IMR-90 (cell line): ENCODE measurements around the gene RPL19. TPM values are rescaled to one million over a fixed set of nuclear protein-coding genes. Genes with fewer than 3 reads are reported as not detected.

Experiments used
- ATAC-seq: fragments of 200-7000 bp; cut with Tn5 transposase; 2 replicates; pipeline ENCODE4 v1.9.1; 2020; ENCODE audit warnings: low read depth, mild to moderate bottlenecking, moderate library complexity
- BruUV-seq: library from RNA; stranded (reverse); fragments of 400-500 nt; replicated peaks from 2 replicates; lab custom pipeline; 2021; lab: Mats Ljungman, UMichigan
- CTCF ChIA-PET: fragments of 300-600 bp; formaldehyde crosslinking; extraction: SDS; loops from one replicate; lab custom pipeline; 2021; ENCODE audit warnings: antibody characterized with exemption; lab: Yijun Ruan, JAX
- POLR2A ChIA-PET: fragments of 300-600 bp; sonication (Branson Sonifier 250); formaldehyde crosslinking; loops from one replicate; lab custom pipeline; 2022; ENCODE audit warnings: antibody characterized with exemption; ENCODE audit not compliant: unreplicated experiment; lab: Charles Lee
- DNase-seq: peaks from one replicate; pipeline ENCODE4 v3.0.0; 2013
- H2AFZ ChIP-seq: replicated peaks from 2 replicates; pipeline ENCODE3; 2013; ENCODE audit warnings: low read length, mild to moderate bottlenecking; ENCODE audit not compliant: poor library complexity
- H2AK5ac ChIP-seq: 2 replicates; pipeline ENCODE4 v1.6.1; 2013; ENCODE audit warnings: low read depth, low read length, inconsistent platforms
- H2AK9ac ChIP-seq: replicated peaks from 2 replicates; pipeline ENCODE3; 2013; ENCODE audit warnings: mild to moderate bottlenecking, low read depth, low read length, moderate library complexity; ENCODE audit not compliant: poor library complexity
- H2BK120ac ChIP-seq: 2 replicates; pipeline ENCODE4 v1.6.1; 2013; ENCODE audit warnings: low read depth, low read length, inconsistent platforms
- H2BK15ac ChIP-seq: 3 replicates; pipeline ENCODE4 v1.6.1; 2013; ENCODE audit warnings: low read depth, low read length, inconsistent platforms
- H2BK20ac ChIP-seq: 2 replicates; pipeline ENCODE4 v1.6.1; 2013; ENCODE audit warnings: low read depth, mild to moderate bottlenecking, inconsistent platforms, low read length, moderate library complexity
- H2BK5ac ChIP-seq: 2 replicates; pipeline ENCODE4 v1.6.1; 2013; ENCODE audit warnings: mild to moderate bottlenecking, low read depth, low read length, inconsistent platforms; ENCODE audit not compliant: poor library complexity, severe bottlenecking
- H3K14ac ChIP-seq: replicated peaks from 2 replicates; pipeline ENCODE4 v1.6.1; 2013; ENCODE audit warnings: low read depth, low read length, inconsistent platforms
- H3K18ac ChIP-seq: 2 replicates; pipeline ENCODE4 v1.6.1; 2013; ENCODE audit warnings: low read depth, low read length, control low read depth
- H3K23ac ChIP-seq: 2 replicates; pipeline ENCODE4 v1.6.1; 2013; ENCODE audit warnings: low read depth, low read length, inconsistent platforms
- H3K27ac ChIP-seq: 2 replicates; pipeline ENCODE4 v1.5.1; 2013; ENCODE audit warnings: mild to moderate bottlenecking, control low read depth, low read length; ENCODE audit not compliant: insufficient read depth
- H3K27me3 ChIP-seq: 2 replicates; pipeline ENCODE4 v1.6.1; 2013; ENCODE audit warnings: low read length; ENCODE audit not compliant: control insufficient read depth, insufficient read depth
- H3K36me3 ChIP-seq: 2 replicates; pipeline ENCODE4 v1.6.1; 2013; ENCODE audit warnings: low read length, mixed read lengths; ENCODE audit not compliant: control insufficient read depth, insufficient read depth
- H3K4ac ChIP-seq: 2 replicates; pipeline ENCODE4 v1.6.1; 2013; ENCODE audit warnings: low read depth, low read length, inconsistent platforms
- H3K4me1 ChIP-seq: 2 replicates; pipeline ENCODE4 v1.6.1; 2013; ENCODE audit warnings: low read length, mixed read lengths; ENCODE audit not compliant: control insufficient read depth, insufficient read depth
- H3K4me2 ChIP-seq: 2 replicates; pipeline ENCODE4 v1.6.1; 2013; ENCODE audit warnings: low read depth, mild to moderate bottlenecking, control low read depth, low read length, moderate library complexity
- H3K4me3 ChIP-seq: 2 replicates; pipeline ENCODE4 v1.5.1; 2013; ENCODE audit warnings: low read depth, mild to moderate bottlenecking, control low read depth, low read length, moderate library complexity; ENCODE audit not compliant: insufficient read depth
- H3K56ac ChIP-seq: 2 replicates; pipeline ENCODE4 v1.6.1; 2013; ENCODE audit warnings: low read length, inconsistent platforms; ENCODE audit not compliant: insufficient read depth; ENCODE audit errors: extremely low read depth
- H3K79me1 ChIP-seq, 2 experiments: 2 replicates each; pipeline ENCODE4 v1.6.1; 2013; ENCODE audit warnings: low read length in 2 of 2, inconsistent platforms in 1 of 2, low read depth in 1 of 2
- H3K9ac ChIP-seq: 2 replicates; pipeline ENCODE4 v1.6.1; 2013; ENCODE audit warnings: low read depth, low read length, control low read depth
- H3K9me1 ChIP-seq: 2 replicates; pipeline ENCODE4 v1.6.1; 2013; ENCODE audit warnings: low read length, inconsistent platforms; ENCODE audit not compliant: insufficient read depth
- H3K9me3 ChIP-seq: 2 replicates; pipeline ENCODE4 v1.6.1; 2013; ENCODE audit warnings: low read length; ENCODE audit not compliant: control insufficient read depth, insufficient read depth
- H4K20me1 ChIP-seq: 2 replicates; pipeline ENCODE4 v1.6.1; 2013; ENCODE audit warnings: low read length, inconsistent platforms; ENCODE audit not compliant: insufficient read depth
- H4K5ac ChIP-seq: 2 replicates; pipeline ENCODE4 v1.6.1; 2013; ENCODE audit warnings: mild to moderate bottlenecking, low read depth, low read length, control low read depth
- H4K8ac ChIP-seq, 2 experiments: 2 replicates each; pipeline ENCODE4 v1.6.1; 2013; ENCODE audit warnings: low read depth in 2 of 2, low read length in 2 of 2, control low read depth in 1 of 2, inconsistent platforms in 1 of 2
- H4K91ac ChIP-seq: 2 replicates; pipeline ENCODE4 v1.6.1; 2013; ENCODE audit warnings: low read depth, low read length, inconsistent platforms; ENCODE audit not compliant: insufficient read depth
- BHLHE40 ChIP-seq: fragments of 150-350 bp; IDR thresholded peaks from 2 replicates; pipeline ENCODE4 v1.6.1; 2016; ENCODE audit warnings: mild to moderate bottlenecking, low read depth, low read length
- CEBPB ChIP-seq: IDR thresholded peaks from 2 replicates; pipeline ENCODE4 v1.6.1; 2012; ENCODE audit warnings: low read depth, low read length, improper control_type of control experiment
- CHD1 ChIP-seq: IDR thresholded peaks from 2 replicates; pipeline ENCODE4 v1.6.1; 2012; ENCODE audit warnings: low read depth, low read length, improper control_type of control experiment
- CTCF ChIP-seq: conservative IDR thresholded peaks from 2 replicates; pipeline ENCODE4 v1.5.1; 2012; ENCODE audit warnings: mild to moderate bottlenecking, low read depth, low read length, improper control_type of control experiment
- ELK1 ChIP-seq: fragments of 150-350 bp; IDR thresholded peaks from 2 replicates; pipeline ENCODE4 v1.6.1; 2016; ENCODE audit warnings: low read depth, mild to moderate bottlenecking, low read length, moderate library complexity, borderline replicate concordance
- FOS ChIP-seq: fragments of 150-350 bp; IDR thresholded peaks from 2 replicates; pipeline ENCODE4 v1.6.1; 2016; ENCODE audit warnings: low read depth, low read length
- NFE2L2 ChIP-seq: fragments of 150-350 bp; IDR thresholded peaks from 2 replicates; pipeline ENCODE4 v1.6.1; 2016; ENCODE audit warnings: low read depth, mild to moderate bottlenecking, low read length
- POLR2A ChIP-seq: IDR thresholded peaks from 2 replicates; pipeline ENCODE4 v1.6.1; 2012; ENCODE audit warnings: mild to moderate bottlenecking, low read depth, low read length
- RAD21 ChIP-seq: IDR thresholded peaks from 2 replicates; pipeline ENCODE4 v1.6.1; 2012; ENCODE audit warnings: low read length, improper control_type of control experiment
- RCOR1 ChIP-seq: IDR thresholded peaks from 2 replicates; pipeline ENCODE4 v1.6.1; 2012; ENCODE audit warnings: mild to moderate bottlenecking, low read length, improper control_type of control experiment; ENCODE audit not compliant: insufficient replicate concordance
- SMC3 ChIP-seq: fragments of 150-350 bp; IDR thresholded peaks from 2 replicates; pipeline ENCODE4 v1.6.1; 2016; ENCODE audit warnings: low read depth, mild to moderate bottlenecking, antibody characterized with exemption, low read length, moderate library complexity
- USF2 ChIP-seq: fragments of 150-350 bp; IDR thresholded peaks from 2 replicates; pipeline ENCODE4 v1.6.1; 2017; ENCODE audit warnings: mild to moderate bottlenecking, antibody characterized with exemption, low read length, low read depth
- WGBS, 2 experiments: methylation state at CpG; one replicate each; pipeline versions ENCODE4 v1.1.5 to v1.1.7; 2013; ENCODE audit warnings: missing lambda C conversion rate in 2 of 2; ENCODE audit not compliant: insufficient read length in 1 of 2; ENCODE audit errors: extremely low coverage in 2 of 2; 5-methylcytosine and 5-hydroxymethylcytosine counted together
- dilution Hi-C: fragments of 300-500 bp; cut with HindIII; formaldehyde crosslinking; loops from one replicate; pipeline ENCODE4 v1.14.3; 2018; ENCODE audit warnings: low sequenced_read_pairs; ENCODE audit not compliant: unreplicated experiment
- in situ Hi-C: fragments of 300-500 bp; cut with MboI; formaldehyde crosslinking; loops from 3 replicates; pipeline ENCODE4 v1.14.3; 2019; ENCODE audit warnings: low sequenced_read_pairs, inconsistent platforms, mixed read lengths
- intact Hi-C: fragments of 100-400 bp; cut with micrococcal nuclease; formaldehyde crosslinking; loops from 2 replicates; pipeline ENCODE4 v1.10.0; 2022
- polyA plus RNA-seq, 3 experiments: library from polyadenylated mRNA; depleted of rRNA; stranded (reverse); fragments of >200 nt; gene quantifications; 2 replicates each; pipeline ENCODE4 v1.2.3, GENCODE V29; 2012; ENCODE audit warnings: low replicate concordance in 1 of 3
- total RNA-seq: library from RNA; depleted of rRNA; stranded (reverse); fragments of >200 nt; gene quantifications from 2 replicates; pipeline ENCODE4 v1.2.3, GENCODE V29; 2012

The RPL19 gene
- total and polyA plus RNA-seq, 2 of the 4 experiments (the other 2 are of a cell fraction), result 2,101 to 2,466 TPM

- peak; percentile 63 for TF ChIP-seq RAD21
Observed at GRCh38 chr17:39174920-39175694, 25.0 kb upstream of the RPL19 start (continued).

GRCh38 chr17:39175695-39176093, 24.4 kb upstream of the RPL19 start:
- no peak overlapping the region for H2AK5ac ChIP-seq
- no peaks in the 10 kb centered on the region for H3K4me1 ChIP-seq
- H3K23ac ChIP-seq, result no peak overlapping the region
- ATAC-seq, result no peak
- no peaks in the 10 kb centered on the region for H3K9me3 ChIP-seq
- H4K20me1 ChIP-seq, result peaks cover 10% of the 10 kb centered on the region
- 0 out of 4 replicates have a peak, but pooled peaks cover 0 to 2% of the 10 kb centered on the region in 2 experiments for H3K79me1 ChIP-seq
- H2AK9ac ChIP-seq, result no peak overlapping the region
- no peak overlapping the region for H2BK20ac ChIP-seq
- no peak overlapping the region for H3K4ac ChIP-seq
- H3K14ac ChIP-seq, result no peak overlapping the region
- DNase-seq, result no peak
- H2AFZ ChIP-seq, result no peak overlapping the region
- H2BK120ac ChIP-seq, result no peak overlapping the region
- H2BK15ac ChIP-seq, result no peak overlapping the region
- H3K56ac ChIP-seq, result no peak overlapping the region
- no peak overlapping the region for H4K8ac ChIP-seq
- BruUV-seq, result no TSS peak
- H2BK5ac ChIP-seq, result no peak overlapping the region
- peaks cover 10% of the 10 kb centered on the region; the same call in 1 of the 2 replicates for H3K9me1 ChIP-seq
- CTCF ChIA-PET, result interaction anchor here (1.6 to 2.7 kb wide), 2 partner anchors 9 to 11 kb away, joined by 6 to 19 read pairs; partner anchors contain the start of gene ARL5C
- no peak overlapping the region for H4K5ac ChIP-seq
- no peak overlapping the region for H3K27ac ChIP-seq
- H3K4me3 ChIP-seq, result no peak overlapping the region
- in situ Hi-C loops, result no loop called here
- no peak overlapping the region for H3K9ac ChIP-seq
- no peak overlapping the region for H3K4me2 ChIP-seq
- H4K91ac ChIP-seq, result no peak overlapping the region
- POLR2A ChIA-PET, result no interaction called here
- intact Hi-C loops, result loop anchor here (1.0 kb wide), 1 partner anchor 192 kb away; no protein-coding TSS in a partner anchor
- peaks cover 22% of the 10 kb centered on the region for H3K36me3 ChIP-seq
- WGBS, 2 experiments, result 75% methylated on average over 9 of the region's 10 CpGs; no CpG with 5 or more reads in 1 of the 2 experiments
- H3K18ac ChIP-seq, result no peak overlapping the region
- dilution Hi-C loops, result no loop called here
- H3K27me3 ChIP-seq, result no peaks in the 10 kb centered on the region
- TF ChIP-seq NFE2L2, result no peak
- no peak for TF ChIP-seq USF2
- TF ChIP-seq RAD21, result no peak
- TF ChIP-seq RCOR1, result no peak
- no peak for TF ChIP-seq BHLHE40
- no peak for TF ChIP-seq CTCF
- TF ChIP-seq CHD1, result no peak
- no peak for TF ChIP-seq FOS
- TF ChIP-seq ELK1, result no peak
- TF ChIP-seq SMC3, result no peak
- no peak for TF ChIP-seq POLR2A
- no peak for TF ChIP-seq CEBPB
